OCI-LY7 (cell line): ENCODE measurements around the gene GBX2. TPM values are rescaled to one million over a fixed set of nuclear protein-coding genes. Genes with fewer than 3 reads are reported as not detected.

Experiments used
- BruUV-seq: library from RNA; stranded (reverse); fragments of 400-500 nt; replicated peaks from 2 replicates; lab custom pipeline; 2021; lab: Mats Ljungman, UMichigan
- CTCF ChIA-PET: fragments of 300-600 bp; sonication (Branson Sonifier 250); formaldehyde crosslinking; loops from one replicate; lab custom pipeline; 2022; ENCODE audit warnings: antibody characterized with exemption; ENCODE audit not compliant: unreplicated experiment; lab: Charles Lee
- POLR2A ChIA-PET: fragments of 300-600 bp; sonication (Branson Sonifier 250); formaldehyde crosslinking; loops from one replicate; lab custom pipeline; 2022; ENCODE audit warnings: antibody characterized with exemption; lab: Charles Lee
- DNase-seq: peaks from one replicate; pipeline ENCODE4 v3.0.0-alpha.2; 2015; ENCODE audit warnings: low spot score
- H2AFZ ChIP-seq: fragments of 200-600 bp; sonication (generic), shearing (Covaris generic); 2 replicates; pipeline ENCODE4 v1.6.1; 2014; ENCODE audit warnings: mild to moderate bottlenecking, antibody characterized with exemption, low read length, moderate library complexity
- H3K27ac ChIP-seq: fragments of 200-600 bp; sonication (generic); 2 replicates; pipeline ENCODE4 v1.5.1; 2014; ENCODE audit warnings: mixed run types, low read depth, mild to moderate bottlenecking, moderate library complexity, low read length, inconsistent platforms; ENCODE audit not compliant: poor library complexity, severe bottlenecking
- H3K36me3 ChIP-seq: fragments of 200-600 bp; sonication (generic); 2 replicates; pipeline ENCODE4 v1.6.1; 2014; ENCODE audit warnings: mild to moderate bottlenecking, antibody characterized with exemption, low read length, moderate library complexity, mixed read lengths; ENCODE audit not compliant: insufficient read depth
- H3K4me1 ChIP-seq: fragments of 200-600 bp; sonication (generic); 2 replicates; pipeline ENCODE4 v1.5.1; 2014; ENCODE audit warnings: mild to moderate bottlenecking, low read length; ENCODE audit not compliant: insufficient read depth, poor library complexity, severe bottlenecking
- H3K4me2 ChIP-seq: fragments of 200-600 bp; sonication (generic); 2 replicates; pipeline ENCODE4 v1.6.1; 2014; ENCODE audit warnings: mild to moderate bottlenecking, low read length
- H3K4me3 ChIP-seq: fragments of 200-600 bp; sonication (generic); 2 replicates; pipeline ENCODE4 v1.5.1; 2014; ENCODE audit warnings: mild to moderate bottlenecking, low read depth, low read length; ENCODE audit not compliant: poor library complexity, severe bottlenecking
- H3K79me2 ChIP-seq: fragments of 200-600 bp; sonication (generic); 2 replicates; pipeline ENCODE4 v1.6.1; 2016; ENCODE audit warnings: low read depth, mild to moderate bottlenecking, low read length, moderate library complexity, mixed read lengths; ENCODE audit not compliant: insufficient read depth
- H3K9me2 ChIP-seq: fragments of 200-600 bp; sonication (generic); 2 replicates; pipeline ENCODE4 v1.6.1; 2016; ENCODE audit warnings: mild to moderate bottlenecking, low read length, mixed read lengths; ENCODE audit not compliant: insufficient read depth
- H3K9me3 ChIP-seq: fragments of 200-600 bp; sonication (generic); 2 replicates; pipeline ENCODE4 v1.6.1; 2014; ENCODE audit warnings: mild to moderate bottlenecking, mixed run types, low read length, mixed read lengths
- H4K20me1 ChIP-seq: fragments of 200-600 bp; sonication (generic); 2 replicates; pipeline ENCODE4 v1.6.1; 2014; ENCODE audit warnings: mild to moderate bottlenecking, antibody characterized with exemption, low read length, moderate library complexity, mixed read lengths; ENCODE audit not compliant: insufficient read depth
- EZH2phosphoT487 ChIP-seq: fragments of 200-600 bp; sonication (generic); IDR thresholded peaks from 2 replicates; pipeline ENCODE4 v1.6.1; 2018; ENCODE audit warnings: low read depth, borderline replicate concordance, mild to moderate bottlenecking, mixed run types, antibody characterized with exemption, low read length, moderate library complexity, mixed read lengths
- intact Hi-C: fragments of 100-400 bp; cut with micrococcal nuclease; formaldehyde crosslinking; loops from one replicate; pipeline ENCODE4 v1.10.0; 2022; ENCODE audit not compliant: unreplicated experiment
- total RNA-seq, 2 experiments: library from RNA; depleted of rRNA in 1 of 2; stranded (reverse); fragments of >200 nt in 1 of 2; shearing (Covaris generic) in 1 of 2; gene quantifications; 2 replicates each; pipeline ENCODE4 v1.2.3, GENCODE V29; 2014 to 2022
- TF ChIP-seq, protein P1 (sequence below): fragments of 200-600 bp; sonication (generic); conservative IDR thresholded peaks from 2 replicates; pipeline ENCODE4 v1.5.1; 2014; ENCODE audit warnings: mild to moderate bottlenecking, antibody characterized with exemption, low read length, moderate library complexity, mixed read lengths

GBX2 gene
- total RNA-seq, 2 experiments from 2014 or later = not detected

DNA sequence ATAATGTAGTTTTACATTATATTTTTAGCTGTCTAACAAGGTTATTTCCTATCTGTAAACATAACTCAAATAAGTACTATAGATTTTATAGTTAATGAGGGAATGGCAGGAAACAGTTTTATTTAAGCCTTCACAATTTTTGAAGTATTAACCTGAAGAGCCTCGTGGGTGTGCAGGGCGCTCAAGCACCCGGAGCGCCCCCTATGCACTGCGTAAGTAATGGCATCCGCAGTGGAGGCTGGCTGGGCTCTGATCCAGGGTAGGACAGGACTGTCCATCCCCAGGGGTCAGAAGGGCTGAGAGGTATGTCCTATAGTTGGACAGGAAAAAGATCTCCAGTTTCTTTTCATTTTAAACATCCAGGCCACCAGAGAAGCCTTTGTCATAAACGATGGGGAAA, 8.2 kb upstream of the GBX2 start:
- intact Hi-C loops = no loop called here

DNA sequence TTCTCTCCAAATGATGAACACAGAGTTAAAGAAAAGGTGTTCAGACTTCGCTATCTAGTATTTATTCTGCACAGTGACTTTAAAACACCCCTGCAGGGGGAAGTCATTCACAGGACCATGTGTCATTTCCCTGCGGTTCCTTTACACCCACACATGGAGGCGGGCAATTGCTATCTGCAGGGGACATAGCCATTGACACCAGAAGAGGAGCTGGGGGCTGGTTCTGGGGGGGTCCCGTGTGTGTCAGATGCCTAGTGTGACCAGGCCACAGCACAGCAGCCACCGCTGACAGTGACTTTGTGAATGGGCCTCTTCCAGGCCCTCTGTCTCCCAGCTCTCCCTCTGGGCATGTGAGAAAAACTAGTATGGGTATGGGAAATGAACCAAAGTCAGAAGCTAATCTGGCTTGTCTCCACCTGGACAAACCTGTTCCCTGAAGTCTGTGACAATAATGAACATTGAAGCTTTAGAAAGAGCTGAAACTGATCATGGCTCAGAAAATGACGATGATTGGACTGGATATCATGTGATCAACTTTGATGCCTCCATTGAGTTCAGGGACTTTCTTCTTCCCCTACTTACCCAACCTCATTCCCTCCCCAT, 7.5 kb upstream of the GBX2 start:
- intact Hi-C loops = no loop called here
- H3K9me3 ChIP-seq = no peaks in the 10 kb centered on the region
- no peak overlapping the region for H3K27ac ChIP-seq
- no peaks in the 10 kb centered on the region for H3K79me2 ChIP-seq
- no peak overlapping the region for H2AFZ ChIP-seq
- no peak overlapping the region for H3K4me3 ChIP-seq
- H3K4me2 ChIP-seq = no peak overlapping the region
- TF ChIP-seq, protein P1, sequence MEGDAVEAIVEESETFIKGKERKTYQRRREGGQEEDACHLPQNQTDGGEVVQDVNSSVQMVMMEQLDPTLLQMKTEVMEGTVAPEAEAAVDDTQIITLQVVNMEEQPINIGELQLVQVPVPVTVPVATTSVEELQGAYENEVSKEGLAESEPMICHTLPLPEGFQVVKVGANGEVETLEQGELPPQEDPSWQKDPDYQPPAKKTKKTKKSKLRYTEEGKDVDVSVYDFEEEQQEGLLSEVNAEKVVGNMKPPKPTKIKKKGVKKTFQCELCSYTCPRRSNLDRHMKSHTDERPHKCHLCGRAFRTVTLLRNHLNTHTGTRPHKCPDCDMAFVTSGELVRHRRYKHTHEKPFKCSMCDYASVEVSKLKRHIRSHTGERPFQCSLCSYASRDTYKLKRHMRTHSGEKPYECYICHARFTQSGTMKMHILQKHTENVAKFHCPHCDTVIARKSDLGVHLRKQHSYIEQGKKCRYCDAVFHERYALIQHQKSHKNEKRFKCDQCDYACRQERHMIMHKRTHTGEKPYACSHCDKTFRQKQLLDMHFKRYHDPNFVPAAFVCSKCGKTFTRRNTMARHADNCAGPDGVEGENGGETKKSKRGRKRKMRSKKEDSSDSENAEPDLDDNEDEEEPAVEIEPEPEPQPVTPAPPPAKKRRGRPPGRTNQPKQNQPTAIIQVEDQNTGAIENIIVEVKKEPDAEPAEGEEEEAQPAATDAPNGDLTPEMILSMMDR = no peak
- TF ChIP-seq EZH2phosphoT487 = no peak
- H3K36me3 ChIP-seq = no peaks in the 10 kb centered on the region
- no TSS peak for BruUV-seq
- ChIA-PET POLR2A (no interaction called here), CTCF (no interaction called here)
- no peaks in the 10 kb centered on the region for H3K4me1 ChIP-seq
- no peak for DNase-seq
- no peaks in the 10 kb centered on the region for H3K9me2 ChIP-seq
- no peaks in the 10 kb centered on the region for H4K20me1 ChIP-seq

More for the DNA sequence above, 8.2 kb upstream of the GBX2 start:
- Histone ChIP-seq H3K79me2 (no peaks in the 10 kb centered on the region), H4K20me1 (no peaks in the 10 kb centered on the region), H3K27ac (no peak overlapping the region), H3K4me3 (no peak overlapping the region), H3K4me1 (no peaks in the 10 kb centered on the region), H3K36me3 (no peaks in the 10 kb centered on the region), H2AFZ (no peak overlapping the region), H3K9me3 (no peaks in the 10 kb centered on the region), H3K9me2 (no peaks in the 10 kb centered on the region), H3K4me2 (no peak overlapping the region)
- BruUV-seq = no TSS peak
- POLR2A ChIA-PET = no interaction called here
- DNase-seq = peak; percentile 32
- CTCF ChIA-PET = no interaction called here
- no peak for TF ChIP-seq EZH2phosphoT487
- TF ChIP-seq, protein P1 = peak; percentile 82

DNA sequence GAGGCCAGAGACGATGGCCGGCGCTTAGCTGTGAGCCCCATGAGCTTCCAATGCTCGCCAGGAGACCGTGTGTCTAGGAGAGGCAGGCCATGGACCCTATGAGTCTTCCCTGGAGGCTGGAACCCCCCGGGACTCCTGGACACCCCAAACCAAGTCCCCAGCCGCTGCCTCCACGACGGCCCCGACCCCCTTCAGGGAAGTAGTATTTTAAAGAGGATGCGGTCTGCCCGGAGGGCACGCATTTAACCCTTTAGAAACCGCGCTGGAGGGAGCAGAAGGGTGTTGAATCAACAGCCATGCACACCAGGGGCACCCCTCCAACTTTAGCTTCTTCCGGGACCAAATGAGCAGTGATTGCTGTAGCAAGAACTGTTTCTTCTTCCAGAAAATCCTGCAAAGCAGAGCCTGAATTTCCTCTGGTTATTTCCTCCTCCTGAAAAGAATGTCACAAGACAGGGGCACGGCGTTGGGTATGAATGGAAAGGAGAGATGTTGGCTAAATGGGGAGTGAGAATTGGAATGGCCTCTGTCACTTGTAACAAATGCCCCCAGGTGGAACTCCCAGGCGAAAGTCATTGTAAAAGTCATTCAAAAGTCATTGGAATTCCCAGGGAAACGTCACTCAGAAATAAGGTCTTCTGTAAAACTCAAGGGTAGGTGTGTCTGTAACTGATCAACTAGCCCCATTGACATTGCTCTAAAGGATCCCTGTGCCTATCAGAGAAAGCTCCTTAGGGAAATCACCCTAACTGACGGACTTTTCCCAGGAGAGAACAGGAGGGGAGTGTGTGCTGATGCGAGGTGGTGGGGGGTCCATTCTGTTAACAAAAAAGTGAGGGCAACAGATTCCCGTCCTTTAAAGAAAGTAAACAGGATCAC, 5.8 kb upstream of the GBX2 start:
- Histone ChIP-seq H3K4me1 (no peaks in the 10 kb centered on the region), H2AFZ (no peak overlapping the region), H3K36me3 (no peaks in the 10 kb centered on the region), H3K4me3 (no peak overlapping the region), H3K9me3 (no peaks in the 10 kb centered on the region), H3K27ac (no peak overlapping the region), H3K79me2 (no peaks in the 10 kb centered on the region), H3K9me2 (no peaks in the 10 kb centered on the region), H3K4me2 (no peak overlapping the region), H4K20me1 (no peaks in the 10 kb centered on the region)
- intact Hi-C loops = no loop called here
- ChIA-PET POLR2A (no interaction called here), CTCF (no interaction called here)
- TF ChIP-seq, protein P1 = no peak
- no peak for TF ChIP-seq EZH2phosphoT487
- DNase-seq = no peak
- no TSS peak for BruUV-seq
